CD4-positive, alpha-beta T cell (primary cell): ENCODE results near the gene FHOD3. TPM values are rescaled to one million over a fixed set of nuclear protein-coding genes. Genes with fewer than 3 reads are reported as not detected.

ENCODE experiments used
- ATAC-seq: fragments of 200-7000 bp; cut with Tn5 transposase; one replicate; pipeline ENCODE4 v1.10.0; 2022; ENCODE audit warnings: mild to moderate bottlenecking; ENCODE audit not compliant: poor library complexity
- CTCF ChIA-PET: fragments of 350-600 bp; sonication (Branson Sonifier 250); formaldehyde crosslinking; loops from one replicate; lab custom pipeline; 2021; ENCODE audit warnings: antibody characterized with exemption, inconsistent platforms; lab: Charles Lee
- POLR2A ChIA-PET: fragments of 350-600 bp; sonication (Branson Sonifier 250); formaldehyde crosslinking; loops from one replicate; lab custom pipeline; 2021; ENCODE audit warnings: antibody characterized with exemption, inconsistent platforms; lab: Charles Lee
- DNase-seq, 14 experiments: peaks; one replicate each; pipeline ENCODE4 v3.0.0-alpha.2; 2013 to 2020; ENCODE audit warnings: mixed read lengths in 2 of 14
- H3K27ac ChIP-seq, 2 donors: one replicate each; pipeline versions ENCODE4 v1.5.1 to v1.7.0; 2013; ENCODE audit warnings: low read length in 2 of 2, low read depth in 1 of 2, mild to moderate bottlenecking in 1 of 2
- H3K27me3 ChIP-seq, 2 experiments: 1 replicate in 1 of 2; 2 replicates in 1 of 2; pipeline versions ENCODE4 v1.6.1 to v1.7.0; 2013; ENCODE audit warnings: low read length in 2 of 2, control low read depth in 1 of 2, mild to moderate bottlenecking in 1 of 2, moderate library complexity in 1 of 2; ENCODE audit not compliant: insufficient read depth in 2 of 2, control insufficient read depth in 1 of 2
- H3K36me3 ChIP-seq: one replicate; pipeline ENCODE4 v1.6.1; 2013; ENCODE audit warnings: low read length, control low read depth; ENCODE audit not compliant: insufficient read depth
- H3K4me1 ChIP-seq: one replicate; pipeline ENCODE4 v1.6.1; 2013; ENCODE audit warnings: low read length, control low read depth; ENCODE audit not compliant: insufficient read depth
- H3K4me3 ChIP-seq: one replicate; pipeline ENCODE4 v1.5.1; 2013; ENCODE audit warnings: mild to moderate bottlenecking, low read length, moderate library complexity
- H3K9me3 ChIP-seq, 2 experiments: 1 replicate in 1 of 2; 2 replicates in 1 of 2; pipeline versions ENCODE4 v1.6.1 to v1.7.0; 2013; ENCODE audit warnings: low read length in 2 of 2, mild to moderate bottlenecking in 2 of 2, control low read depth in 1 of 2, moderate library complexity in 1 of 2; ENCODE audit not compliant: control insufficient read depth in 1 of 2, insufficient read depth in 1 of 2
- H3K27ac Mint-ChIP-seq: one replicate; pipeline ENCODE4 v1.8.0; 2020; ENCODE audit warnings: mixed read lengths
- H3K27me3 Mint-ChIP-seq: one replicate; pipeline ENCODE4 v1.8.0; 2021; ENCODE audit warnings: mixed read lengths
- H3K36me3 Mint-ChIP-seq: one replicate; pipeline ENCODE4 v1.8.0; 2021; ENCODE audit warnings: low read depth, mixed read lengths
- H3K4me1 Mint-ChIP-seq: one replicate; pipeline ENCODE4 v1.8.0; 2021; ENCODE audit warnings: low read depth, mixed read lengths
- H3K4me3 Mint-ChIP-seq: one replicate; pipeline ENCODE4 v1.8.0; 2020; ENCODE audit warnings: mild to moderate bottlenecking, mixed read lengths
- H3K9me3 Mint-ChIP-seq: one replicate; pipeline ENCODE4 v1.8.0; 2020; ENCODE audit warnings: mixed read lengths
- intact Hi-C, 2 experiments: fragments of 100-400 bp; cut with DNase I in 1 of 2; cut with micrococcal nuclease in 1 of 2; formaldehyde crosslinking; loops; one replicate each; pipeline versions ENCODE4 v1.15.1 to v1.9.0; 2023 to 2025; cut with DNase I, micrococcal nuclease
- total RNA-seq, 174 experiments: library from RNA in 2 of 174; stranded (reverse) in 2 of 174; gene quantifications; one replicate each; pipeline ENCODE4 v1.2.3 and lab custom pipeline; 2021 to 2026
- TF ChIP-seq, protein P1 (sequence below): fragments of 200-600 bp; IDR thresholded peaks from one replicate; pipeline ENCODE4 v1.8.0; 2022; ENCODE audit warnings: antibody characterized with exemption, mild to moderate bottlenecking

Gene FHOD3
- total RNA-seq, 2 experiments from 2014 or later = not detected

- H3K4me1 Mint-ChIP-seq = no peaks in the 10 kb centered on the region
- CTCF ChIA-PET = no interaction called here
- no peak overlapping the region for H3K27ac Mint-ChIP-seq
- POLR2A ChIA-PET = no interaction called here
- ATAC-seq (no peak), DNase-seq (no peak)
- Histone ChIP-seq H3K9me3 (no peaks in the 10 kb centered on the region), H3K27ac (no peak overlapping the region), H3K4me3 (no peak overlapping the region), H3K36me3 (no peaks in the 10 kb centered on the region), H3K4me1 (no peaks in the 10 kb centered on the region), H3K27me3 (peaks cover 0 to 4% of the 10 kb centered on the region in 2 experiments)
- no peak overlapping the region for H3K4me3 Mint-ChIP-seq
- TF ChIP-seq, protein P1, sequence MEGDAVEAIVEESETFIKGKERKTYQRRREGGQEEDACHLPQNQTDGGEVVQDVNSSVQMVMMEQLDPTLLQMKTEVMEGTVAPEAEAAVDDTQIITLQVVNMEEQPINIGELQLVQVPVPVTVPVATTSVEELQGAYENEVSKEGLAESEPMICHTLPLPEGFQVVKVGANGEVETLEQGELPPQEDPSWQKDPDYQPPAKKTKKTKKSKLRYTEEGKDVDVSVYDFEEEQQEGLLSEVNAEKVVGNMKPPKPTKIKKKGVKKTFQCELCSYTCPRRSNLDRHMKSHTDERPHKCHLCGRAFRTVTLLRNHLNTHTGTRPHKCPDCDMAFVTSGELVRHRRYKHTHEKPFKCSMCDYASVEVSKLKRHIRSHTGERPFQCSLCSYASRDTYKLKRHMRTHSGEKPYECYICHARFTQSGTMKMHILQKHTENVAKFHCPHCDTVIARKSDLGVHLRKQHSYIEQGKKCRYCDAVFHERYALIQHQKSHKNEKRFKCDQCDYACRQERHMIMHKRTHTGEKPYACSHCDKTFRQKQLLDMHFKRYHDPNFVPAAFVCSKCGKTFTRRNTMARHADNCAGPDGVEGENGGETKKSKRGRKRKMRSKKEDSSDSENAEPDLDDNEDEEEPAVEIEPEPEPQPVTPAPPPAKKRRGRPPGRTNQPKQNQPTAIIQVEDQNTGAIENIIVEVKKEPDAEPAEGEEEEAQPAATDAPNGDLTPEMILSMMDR = no peak
- intact Hi-C loops = loop anchor here in 1 of 2 experiments (10.0 kb wide), 1 partner anchor 406 kb away; no protein-coding TSS in a partner anchor
- peaks cover 31% of the 10 kb centered on the region for H3K27me3 Mint-ChIP-seq
- no peaks in the 10 kb centered on the region for H3K36me3 Mint-ChIP-seq
- no peaks in the 10 kb centered on the region for H3K9me3 Mint-ChIP-seq
Observed at GRCh38 chr18:36420826-36421225, 123.3 kb downstream of the FHOD3 start.

DNA sequence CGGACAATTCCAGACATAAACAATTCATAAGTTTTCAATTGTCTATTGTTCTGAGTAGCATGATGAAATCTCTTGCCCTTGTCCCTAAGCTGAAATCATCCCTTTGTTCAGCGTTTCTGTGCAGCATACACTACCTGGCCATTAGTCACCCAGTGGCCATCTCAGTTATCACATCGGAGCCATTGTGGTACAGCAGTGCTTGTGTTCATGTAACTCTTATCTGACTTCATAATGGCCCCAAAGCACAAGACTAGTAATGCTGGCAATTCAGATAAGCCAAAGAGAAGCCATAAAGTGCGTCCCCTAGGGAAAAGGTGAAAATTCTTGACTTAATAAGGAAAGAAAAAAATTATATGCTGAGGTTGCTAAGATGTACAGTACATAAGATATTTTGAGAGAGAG is 127.2 kb downstream of the FHOD3 start:
- Histone ChIP-seq H3K36me3 (no peaks in the 10 kb centered on the region), H3K4me3 (no peak overlapping the region), H3K27ac (no peak overlapping the region), H3K4me1 (no peaks in the 10 kb centered on the region), H3K27me3 (peaks cover 0 to 4% of the 10 kb centered on the region in 2 experiments), H3K9me3 (no peaks in the 10 kb centered on the region)
- no peaks in the 10 kb centered on the region for H3K9me3 Mint-ChIP-seq
- intact Hi-C loops = loop anchor here in 1 of 2 experiments (10.0 kb wide), 1 partner anchor 410 kb away; no protein-coding TSS in a partner anchor
- no peaks in the 10 kb centered on the region for H3K4me1 Mint-ChIP-seq
- no peak overlapping the region for H3K4me3 Mint-ChIP-seq
- no peak for DNase-seq
- CTCF ChIA-PET = no interaction called here
- ATAC-seq = no peak
- H3K36me3 Mint-ChIP-seq = no peaks in the 10 kb centered on the region
- H3K27ac Mint-ChIP-seq = no peak overlapping the region
- TF ChIP-seq, protein P1 = no peak
- POLR2A ChIA-PET = no interaction called here
- peaks cover 36% of the 10 kb centered on the region for H3K27me3 Mint-ChIP-seq

GRCh38 chr18:36427369-36427768 is 129.9 kb downstream of the FHOD3 start:
- POLR2A ChIA-PET = no interaction called here
- H3K9me3 ChIP-seq = no peaks in the 10 kb centered on the region
- H3K4me3 ChIP-seq = no peak overlapping the region
- Mint-ChIP-seq H3K4me1 (no peaks in the 10 kb centered on the region), H3K9me3 (no peaks in the 10 kb centered on the region), H3K4me3 (no peak overlapping the region), H3K36me3 (no peaks in the 10 kb centered on the region), H3K27me3 (peaks cover 33% of the 10 kb centered on the region), H3K27ac (no peak overlapping the region)
- no peak overlapping the region for H3K27ac ChIP-seq
- intact Hi-C loops = loop anchor here in 1 of 2 experiments (10.0 kb wide), 1 partner anchor 413 kb away; no protein-coding TSS in a partner anchor
- TF ChIP-seq, protein P1 = no peak
- no peaks in the 10 kb centered on the region for H3K36me3 ChIP-seq
- DNase-seq (no peak), ATAC-seq (no peak)
- no peaks in the 10 kb centered on the region for H3K4me1 ChIP-seq
- CTCF ChIA-PET = no interaction called here
- peaks cover 0 to 4% of the 10 kb centered on the region in 2 experiments for H3K27me3 ChIP-seq
